ENCODE results near the gene NREP. TPM values are rescaled to one million over a fixed set of nuclear protein-coding genes. Genes with fewer than 3 reads are reported as not detected.

The NREP gene
- total and polyA plus RNA-seq, 10 of the 15 experiments (the other 5 are each of a cell fraction or from before 2014, with no cell fraction given), result 20.6 to 117 (median 32.2) TPM

DNA sequence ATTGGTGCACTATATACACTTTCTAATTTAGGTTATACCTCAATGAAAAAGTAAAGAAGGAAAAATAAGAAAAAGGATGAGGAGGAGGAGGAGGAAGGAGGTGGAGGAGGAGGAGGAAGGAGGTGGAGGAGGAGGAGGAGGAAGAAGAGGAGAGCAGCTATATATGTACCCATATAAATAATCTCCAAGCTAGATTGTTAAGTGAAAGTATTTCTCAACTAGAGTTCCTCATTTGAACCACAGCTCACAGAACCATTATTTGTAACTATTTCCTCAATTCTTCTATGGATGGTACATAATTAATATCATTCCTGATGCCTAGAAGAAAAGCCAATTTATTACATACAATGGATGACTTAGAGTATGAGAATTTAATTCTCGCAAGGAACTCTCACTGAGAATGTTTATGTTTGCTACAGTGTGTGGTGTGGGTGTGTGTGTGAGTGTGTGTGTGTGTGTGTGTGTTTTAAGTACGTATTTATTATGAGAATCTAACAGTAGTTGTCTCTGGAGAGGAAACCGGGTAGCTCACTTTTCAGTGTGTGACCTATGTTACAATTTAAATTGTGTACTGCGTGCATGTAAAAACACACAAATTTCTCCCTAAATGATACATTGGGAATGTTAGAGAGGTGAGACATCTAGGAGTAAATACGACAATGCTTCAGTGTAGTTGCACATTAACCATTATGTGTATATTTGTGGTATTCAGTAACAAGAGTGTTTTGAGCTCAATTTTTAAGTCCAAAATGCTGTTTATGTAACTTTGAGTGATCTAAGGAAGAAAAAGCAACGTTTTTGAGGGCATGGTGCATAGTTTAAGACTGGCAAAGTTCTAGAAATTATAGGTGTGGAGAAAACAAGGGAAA, 20.2 kb upstream of the NREP start:
- ATAC-seq (no peak), DNase-seq (ENCODE audit: low read depth, low spot score) (no peak), FAIRE-seq (no peak)
- Histone ChIP-seq H3K27me3 (replicated peaks in 1 of 2; ENCODE audit: control insufficient read depth in 2 of 2, insufficient read depth in 2 of 2, low read length in 1 of 2) (no peaks in the 10 kb centered on the region), H2AFZ (ENCODE audit: control insufficient read depth, low read depth, low read length) (no peak overlapping the region), H3K4me2 (ENCODE audit: control insufficient read depth, insufficient read depth) (no peak overlapping the region), H3K4me1 (ENCODE audit: control insufficient read depth, insufficient read depth, low read length) (no peaks in the 10 kb centered on the region; the same call in 1 of the 2 replicates), H3K9me3 (replicated peaks; ENCODE audit: control insufficient read depth, insufficient read depth, low read length) (no peaks in the 10 kb centered on the region; the same call in 2 of the 3 replicates), H3K27ac (ENCODE audit: control insufficient read depth, insufficient read depth) (no peak overlapping the region), H3K4me3 (no peak overlapping the region), H4K20me1 (ENCODE audit: control insufficient read depth, insufficient read depth) (no peaks in the 10 kb centered on the region), H3K9ac (ENCODE audit: control insufficient read depth, insufficient read depth, low read length) (no peak overlapping the region), H3K36me3 (ENCODE audit: control insufficient read depth in 2 of 2, insufficient read depth in 2 of 2, low read length in 1 of 2) (no peaks in the 10 kb centered on the region), H3K79me2 (ENCODE audit: control insufficient read depth, insufficient read depth, low read length) (no peaks in the 10 kb centered on the region)
- TF ChIP-seq, protein P1, sequence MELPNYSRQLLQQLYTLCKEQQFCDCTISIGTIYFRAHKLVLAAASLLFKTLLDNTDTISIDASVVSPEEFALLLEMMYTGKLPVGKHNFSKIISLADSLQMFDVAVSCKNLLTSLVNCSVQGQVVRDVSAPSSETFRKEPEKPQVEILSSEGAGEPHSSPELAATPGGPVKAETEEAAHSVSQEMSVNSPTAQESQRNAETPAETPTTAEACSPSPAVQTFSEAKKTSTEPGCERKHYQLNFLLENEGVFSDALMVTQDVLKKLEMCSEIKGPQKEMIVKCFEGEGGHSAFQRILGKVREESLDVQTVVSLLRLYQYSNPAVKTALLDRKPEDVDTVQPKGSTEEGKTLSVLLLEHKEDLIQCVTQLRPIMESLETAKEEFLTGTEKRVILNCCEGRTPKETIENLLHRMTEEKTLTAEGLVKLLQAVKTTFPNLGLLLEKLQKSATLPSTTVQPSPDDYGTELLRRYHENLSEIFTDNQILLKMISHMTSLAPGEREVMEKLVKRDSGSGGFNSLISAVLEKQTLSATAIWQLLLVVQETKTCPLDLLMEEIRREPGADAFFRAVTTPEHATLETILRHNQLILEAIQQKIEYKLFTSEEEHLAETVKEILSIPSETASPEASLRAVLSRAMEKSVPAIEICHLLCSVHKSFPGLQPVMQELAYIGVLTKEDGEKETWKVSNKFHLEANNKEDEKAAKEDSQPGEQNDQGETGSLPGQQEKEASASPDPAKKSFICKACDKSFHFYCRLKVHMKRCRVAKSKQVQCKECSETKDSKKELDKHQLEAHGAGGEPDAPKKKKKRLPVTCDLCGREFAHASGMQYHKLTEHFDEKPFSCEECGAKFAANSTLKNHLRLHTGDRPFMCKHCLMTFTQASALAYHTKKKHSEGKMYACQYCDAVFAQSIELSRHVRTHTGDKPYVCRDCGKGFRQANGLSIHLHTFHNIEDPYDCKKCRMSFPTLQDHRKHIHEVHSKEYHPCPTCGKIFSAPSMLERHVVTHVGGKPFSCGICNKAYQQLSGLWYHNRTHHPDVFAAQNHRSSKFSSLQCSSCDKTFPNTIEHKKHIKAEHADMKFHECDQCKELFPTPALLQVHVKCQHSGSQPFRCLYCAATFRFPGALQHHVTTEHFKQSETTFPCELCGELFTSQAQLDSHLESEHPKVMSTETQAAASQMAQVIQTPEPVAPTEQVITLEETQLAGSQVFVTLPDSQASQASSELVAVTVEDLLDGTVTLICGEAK (IDR thresholded peaks at IDR 0.05; ENCODE audit: borderline replicate concordance), result no peak
- TF ChIP-seq, protein P2, sequence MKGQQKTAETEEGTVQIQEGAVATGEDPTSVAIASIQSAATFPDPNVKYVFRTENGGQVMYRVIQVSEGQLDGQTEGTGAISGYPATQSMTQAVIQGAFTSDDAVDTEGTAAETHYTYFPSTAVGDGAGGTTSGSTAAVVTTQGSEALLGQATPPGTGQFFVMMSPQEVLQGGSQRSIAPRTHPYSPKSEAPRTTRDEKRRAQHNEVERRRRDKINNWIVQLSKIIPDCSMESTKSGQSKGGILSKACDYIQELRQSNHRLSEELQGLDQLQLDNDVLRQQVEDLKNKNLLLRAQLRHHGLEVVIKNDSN (IDR thresholded peaks at IDR 0.05; ENCODE audit: borderline replicate concordance, extremely low read length, insufficient read depth, low read depth, low read length), result no peak
- TF ChIP-seq CBX3 (IDR thresholded peaks at IDR 0.05; ENCODE audit: borderline replicate concordance, low read depth), result no peak
- SMC1A ChIA-PET (ENCODE audit: uncharacterized antibody, unreplicated experiment), result interaction anchor here (0.5 to 1.6 kb wide), 5 partner anchors 12 to 116 kb away, joined by 3 to 5 read pairs (median 3); no protein-coding TSS in a partner anchor
- in situ Hi-C loops (cut with MboI), result no loop called here
- RAD21 ChIA-PET (ENCODE audit: unreplicated experiment), result interaction anchor here (0.7 to 1.4 kb wide), 2 partner anchors 246 to 369 kb away, joined by 3 to 4 read pairs; no protein-coding TSS in a partner anchor
- CTCF ChIA-PET, result interaction anchor here (0.5 to 1.8 kb wide), 4 partner anchors 24 to 245 kb away, joined by 3 to 5 read pairs (median 4); no protein-coding TSS in a partner anchor
- intact Hi-C loops (cut with micrococcal nuclease; ENCODE audit: unreplicated experiment), result no loop called here
- WGBS (ENCODE audit: insufficient coverage, insufficient replicate concordance, low lambda C conversion rate, missing lambda C conversion rate), result 38% methylated on average over 6 of the region's 6 CpGs
- BruUV-seq (replicated peaks), result no TSS peak
- POLR2A ChIA-PET, result no interaction called here

Data from GM12878 (cell line).